ENCODE data around the gene WTAP.
"Not testable (repeated sequence)": the region's sequence is repeated elsewhere in the genome, so short reads cannot be mapped to it uniquely, and the experiment has no call there.

The WTAP gene

DNA sequence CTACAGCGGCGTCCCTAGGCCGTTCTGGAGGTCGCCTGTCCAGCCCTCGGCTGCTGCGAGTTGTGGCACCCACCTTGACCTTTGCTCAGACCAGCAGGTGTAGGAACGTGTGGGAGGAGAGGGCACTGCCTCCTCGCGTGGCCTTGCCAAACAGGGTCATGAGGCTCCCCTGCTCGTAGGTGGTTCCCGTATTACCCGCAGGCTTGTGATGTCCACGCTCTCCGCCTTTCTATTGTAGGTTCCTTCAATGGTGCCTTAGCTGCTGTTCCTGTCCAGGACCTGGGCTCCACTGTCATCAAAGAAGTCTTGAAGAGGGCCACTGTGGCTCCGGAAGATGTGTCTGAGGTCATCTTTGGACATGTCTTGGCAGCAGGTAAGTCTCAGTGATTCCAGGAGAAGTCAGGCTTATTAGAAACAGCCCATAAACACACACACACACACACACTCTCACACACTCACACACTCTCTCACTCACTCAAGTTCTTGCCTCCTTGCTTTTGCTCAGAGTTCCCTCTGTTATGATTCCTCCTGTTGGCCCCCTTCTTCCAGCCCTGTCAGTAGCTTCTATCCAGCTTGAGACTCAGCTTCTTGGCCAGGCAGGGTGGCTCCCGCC lies 35.5 kb downstream of the WTAP start:
- no peak for DNase-seq (ENCODE audit: low spot score)

DNA sequence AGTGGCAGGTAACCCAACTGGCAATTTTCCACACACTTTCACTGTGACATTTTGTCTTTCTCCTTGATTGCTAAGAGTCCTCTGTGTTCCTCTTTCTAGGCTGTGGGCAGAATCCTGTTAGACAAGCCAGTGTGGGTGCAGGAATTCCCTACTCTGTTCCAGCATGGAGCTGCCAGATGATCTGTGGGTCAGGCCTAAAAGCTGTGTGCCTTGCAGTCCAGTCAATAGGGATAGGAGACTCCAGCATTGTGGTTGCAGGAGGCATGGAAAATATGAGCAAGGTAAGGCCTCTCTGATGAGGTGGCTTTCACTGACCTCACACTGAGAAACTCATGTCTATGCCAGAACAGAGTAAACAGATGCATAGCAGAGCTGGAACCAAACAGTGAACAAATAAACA lies 39.6 kb downstream of the WTAP start:
- DNase-seq (ENCODE audit: low spot score) = no peak

DNA sequence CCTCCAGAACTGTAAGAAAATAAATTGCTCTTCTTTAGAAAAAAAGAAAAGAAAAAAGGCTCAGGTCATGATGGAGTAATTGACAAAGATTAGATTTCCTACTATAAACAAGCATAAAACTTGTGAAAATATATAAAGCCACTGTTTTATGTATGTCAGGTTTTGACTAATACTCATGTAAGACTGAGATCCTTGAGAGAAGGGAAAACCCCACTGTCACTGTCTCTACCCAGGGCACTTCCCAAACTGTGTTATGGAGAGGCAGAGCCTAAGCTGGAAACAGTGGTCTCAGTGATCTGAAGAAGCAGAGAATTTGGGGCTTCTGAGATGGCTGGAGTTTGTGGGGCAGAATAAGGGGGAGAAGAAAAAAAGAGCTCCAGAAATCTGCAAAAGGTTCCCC lies 42.2 kb downstream of the WTAP start:
- DNase-seq (ENCODE audit: low spot score) = no peak

DNA sequence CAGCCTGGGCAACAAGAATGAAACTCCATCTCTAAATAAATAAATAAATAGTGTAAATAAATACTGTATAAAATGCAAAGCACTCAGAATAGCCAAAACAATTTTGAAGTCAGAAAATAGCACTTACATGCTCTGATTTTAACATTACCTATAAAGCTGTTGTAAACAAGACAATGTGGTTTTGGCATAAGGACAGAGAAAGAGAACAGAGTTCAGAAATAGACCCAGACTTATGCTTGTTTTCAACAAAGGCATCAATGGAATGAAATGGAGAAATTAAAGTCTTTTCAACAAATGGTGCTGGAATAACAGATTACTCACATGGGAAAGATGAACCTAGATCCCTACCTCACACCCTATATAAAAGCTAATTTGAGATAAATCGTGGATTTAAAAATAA lies 44.9 kb downstream of the WTAP start:
- DNase-seq (ENCODE audit: low spot score) = no peak

DNA sequence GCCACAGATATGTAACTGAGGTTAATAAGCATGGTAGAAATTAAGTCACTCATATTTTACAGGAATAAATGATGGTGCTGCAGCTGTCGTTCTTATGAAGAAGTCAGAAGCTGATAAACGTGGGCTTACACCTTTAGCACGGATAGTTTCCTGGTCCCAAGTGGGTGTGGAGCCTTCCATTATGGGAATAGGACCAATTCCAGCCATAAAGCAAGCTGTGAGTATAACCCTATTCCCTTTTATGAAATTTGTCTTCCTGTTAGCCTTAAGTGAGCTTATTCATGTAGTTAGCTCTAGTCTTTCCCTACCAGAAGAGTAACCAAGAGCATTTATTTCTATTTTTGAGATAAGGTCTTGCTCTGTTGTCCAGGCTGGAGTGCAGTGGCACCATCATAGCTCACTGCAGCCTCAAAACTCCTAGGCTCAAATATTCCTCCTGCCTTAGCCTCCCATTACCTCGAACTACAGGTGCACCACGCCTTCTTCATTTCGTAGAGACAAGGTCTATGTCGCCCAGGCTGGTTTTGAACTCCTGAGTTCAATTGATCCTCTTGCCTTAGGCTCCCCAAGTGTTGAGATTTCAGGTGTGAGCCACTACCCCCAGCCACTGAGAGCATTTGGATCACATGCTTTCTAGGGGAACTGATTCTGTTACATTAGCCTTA lies 50.1 kb downstream of the WTAP start:
- no peak for DNase-seq (ENCODE audit: low spot score)

DNA sequence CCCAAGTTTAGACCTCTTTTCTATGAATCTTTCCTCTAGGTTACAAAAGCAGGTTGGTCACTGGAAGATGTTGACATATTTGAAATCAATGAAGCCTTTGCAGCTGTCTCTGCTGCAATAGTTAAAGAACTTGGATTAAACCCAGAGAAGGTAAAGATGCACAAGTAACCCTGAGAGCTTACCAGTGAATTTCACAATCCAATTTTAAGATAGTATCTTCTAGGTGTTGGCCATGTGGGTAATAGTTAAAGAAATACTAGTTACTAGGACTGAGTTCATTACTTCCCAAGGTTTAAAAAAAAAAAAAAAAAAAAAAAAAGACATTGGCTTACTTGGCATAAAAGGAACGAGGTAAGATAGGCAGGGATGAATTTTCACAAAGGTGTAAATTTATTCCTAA lies 50.8 kb downstream of the WTAP start:
- DNase-seq (ENCODE audit: low spot score) = no peak

DNA sequence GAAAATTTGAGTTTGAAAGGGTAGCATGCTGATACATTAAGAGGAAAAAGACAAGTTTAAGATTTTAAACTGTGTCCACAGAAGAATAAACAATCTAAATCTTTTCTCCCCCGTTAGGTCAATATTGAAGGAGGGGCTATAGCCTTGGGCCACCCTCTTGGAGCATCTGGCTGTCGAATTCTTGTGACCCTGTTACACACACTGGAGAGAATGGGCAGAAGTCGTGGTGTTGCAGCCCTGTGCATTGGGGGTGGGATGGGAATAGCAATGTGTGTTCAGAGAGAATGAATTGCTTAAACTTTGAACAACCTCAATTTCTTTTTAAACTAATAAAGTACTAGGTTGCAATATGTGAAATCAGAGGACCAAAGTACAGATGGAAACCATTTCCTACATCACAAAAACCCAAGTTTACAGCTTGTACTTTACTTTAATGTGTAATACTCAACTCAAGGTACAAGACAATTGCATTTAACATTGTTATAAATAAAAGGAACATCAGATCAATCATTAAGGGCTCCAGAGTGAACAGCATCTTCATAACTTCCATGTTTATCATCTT lies 51.3 kb downstream of the WTAP start:
- no peak for DNase-seq (ENCODE audit: low spot score)

DNA sequence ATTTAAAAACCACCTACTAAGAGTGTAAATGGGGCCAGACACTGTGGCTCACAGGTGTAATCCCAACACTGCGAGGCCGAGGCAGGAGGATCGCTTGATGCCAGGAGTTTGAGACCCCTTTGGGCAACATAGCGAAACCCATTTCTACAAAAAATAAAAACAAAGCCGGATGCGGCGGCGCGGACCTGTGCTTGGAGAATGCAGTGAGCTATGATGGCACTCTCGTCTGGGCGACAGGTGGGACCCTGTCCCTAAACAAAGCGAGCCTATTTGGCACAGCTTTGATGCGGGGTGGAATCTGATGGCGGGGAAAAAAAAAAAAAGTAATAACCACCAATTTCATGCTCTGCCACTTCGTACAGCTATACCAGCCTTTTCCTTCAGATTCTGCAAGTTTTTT lies 61.0 kb downstream of the WTAP start:
- DNase-seq (ENCODE audit: low spot score) = no peak

DNA sequence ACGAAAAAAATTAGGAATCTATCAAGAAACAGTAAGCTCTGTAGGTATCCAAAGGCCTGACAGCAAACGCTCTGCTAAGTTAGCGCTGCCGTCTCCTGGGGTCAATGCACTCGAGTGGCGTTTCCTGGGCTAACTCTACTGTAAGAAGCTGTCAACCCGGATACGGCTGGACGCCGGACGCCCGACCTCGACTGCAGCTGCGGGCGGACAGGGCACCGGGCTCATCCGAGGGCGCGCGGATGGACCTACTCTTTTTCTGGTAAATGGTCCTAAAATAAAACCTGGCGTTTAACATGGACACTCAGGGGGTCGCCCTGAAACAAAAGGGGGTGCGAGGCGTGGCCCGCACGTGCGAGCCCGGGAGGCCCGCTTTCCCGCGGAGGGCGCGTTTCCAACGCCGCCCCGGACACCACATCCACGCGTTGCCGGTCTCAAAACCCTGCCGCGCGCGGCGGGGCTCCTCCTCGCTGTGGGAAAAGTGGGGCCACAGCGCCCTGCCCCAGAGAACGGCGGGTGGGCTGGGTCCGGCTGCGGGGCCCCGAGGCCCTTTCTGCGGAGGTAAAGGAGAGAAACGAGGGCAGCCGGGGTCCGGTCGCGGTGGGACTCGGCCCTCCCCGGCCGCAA lies 61.6 kb downstream of the WTAP start:
- peak; percentile 55 for DNase-seq (ENCODE audit: low spot score)

DNA sequence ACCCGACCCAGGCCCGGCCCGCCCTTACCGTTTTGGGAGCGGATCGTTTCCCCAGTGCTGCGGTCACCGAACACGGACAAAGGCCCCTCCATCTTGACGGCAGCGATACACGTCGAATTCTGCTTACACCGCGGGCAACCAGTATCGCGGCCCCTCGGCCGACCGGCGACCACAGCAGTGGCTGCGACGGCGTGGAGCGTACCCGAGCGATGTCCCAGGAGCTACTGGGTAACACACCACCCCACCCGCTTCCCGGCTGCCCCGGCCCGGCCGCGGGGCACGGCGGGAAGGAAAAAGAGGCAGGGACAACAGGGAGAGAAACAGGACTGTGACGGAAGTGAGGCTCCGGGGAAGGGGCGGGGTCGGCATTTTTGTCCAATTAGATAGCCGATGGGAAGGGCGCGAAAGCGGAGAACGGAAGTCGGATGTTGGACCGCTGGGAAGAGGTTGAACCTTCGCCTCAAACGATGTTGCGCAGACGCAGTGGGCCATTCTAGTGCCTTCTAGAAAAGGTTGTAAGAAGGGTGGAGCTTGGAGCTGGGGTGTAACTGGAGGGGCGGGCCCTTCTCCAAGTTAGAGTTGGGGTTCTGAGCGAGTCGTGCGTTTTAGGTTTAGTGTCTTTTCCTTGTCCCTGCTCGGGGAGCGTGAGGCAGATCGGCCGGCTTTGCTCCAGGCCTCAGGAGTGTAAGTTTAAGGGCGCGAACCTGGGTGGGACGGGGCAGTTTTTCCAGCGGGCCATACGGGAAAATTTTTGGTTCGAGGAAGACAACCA lies 62.3 kb downstream of the WTAP start, which contains the start of gene TCP1:
Gene TCP1, minus strand, starts transcription at position 226 of the 772 bp plus-strand sequence. Its CDS starts 134 bp downstream, at position 92.
- DNase-seq (ENCODE audit: low spot score) = peak; percentile 97

DNA sequence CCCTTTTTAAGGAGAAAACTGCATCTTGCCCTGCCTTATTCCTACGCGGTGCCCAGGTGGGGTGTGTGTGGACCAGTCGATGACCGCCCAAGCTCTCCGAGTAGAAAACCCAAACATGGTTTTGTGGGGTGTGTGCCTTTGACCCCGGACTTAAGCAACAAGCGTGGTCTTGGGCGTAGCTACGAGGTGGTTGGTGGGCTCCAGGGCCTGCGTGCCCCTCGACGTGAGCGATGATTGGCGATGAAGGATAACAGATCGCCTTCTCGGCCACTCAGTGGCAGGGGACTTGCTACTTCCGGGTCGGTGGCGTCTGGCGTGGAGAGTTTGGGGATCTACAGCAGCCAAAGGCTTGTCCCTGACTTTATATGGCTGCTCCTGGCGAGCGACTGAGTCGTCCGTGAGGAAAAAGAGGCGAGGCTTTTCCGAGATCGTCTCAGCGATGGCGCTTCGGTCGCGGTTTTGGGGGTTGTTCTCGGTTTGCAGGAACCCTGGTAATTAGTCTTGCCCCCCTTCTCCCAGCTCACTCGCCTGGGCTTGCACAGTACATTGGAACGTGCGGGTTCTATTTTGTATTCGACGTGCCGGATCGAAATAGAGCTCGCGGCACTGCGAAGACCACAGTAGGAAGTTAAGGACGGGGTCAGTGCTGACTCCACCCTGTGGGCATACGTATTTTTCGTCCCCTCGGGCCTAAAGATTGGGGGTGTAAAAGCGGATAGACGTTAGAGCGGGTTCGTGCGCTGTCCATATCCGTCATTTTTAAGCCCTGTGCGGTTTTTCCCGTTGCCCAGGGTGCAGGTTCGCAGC lies 63.0 kb downstream of the WTAP start, which contains the start of gene MRPL18:
Gene MRPL18, plus strand, starts transcription at position 319 of the 807 bp plus-strand sequence. Its CDS starts 121 bp downstream, at position 440.
- peak; percentile 97 for DNase-seq (ENCODE audit: low spot score)

DNA sequence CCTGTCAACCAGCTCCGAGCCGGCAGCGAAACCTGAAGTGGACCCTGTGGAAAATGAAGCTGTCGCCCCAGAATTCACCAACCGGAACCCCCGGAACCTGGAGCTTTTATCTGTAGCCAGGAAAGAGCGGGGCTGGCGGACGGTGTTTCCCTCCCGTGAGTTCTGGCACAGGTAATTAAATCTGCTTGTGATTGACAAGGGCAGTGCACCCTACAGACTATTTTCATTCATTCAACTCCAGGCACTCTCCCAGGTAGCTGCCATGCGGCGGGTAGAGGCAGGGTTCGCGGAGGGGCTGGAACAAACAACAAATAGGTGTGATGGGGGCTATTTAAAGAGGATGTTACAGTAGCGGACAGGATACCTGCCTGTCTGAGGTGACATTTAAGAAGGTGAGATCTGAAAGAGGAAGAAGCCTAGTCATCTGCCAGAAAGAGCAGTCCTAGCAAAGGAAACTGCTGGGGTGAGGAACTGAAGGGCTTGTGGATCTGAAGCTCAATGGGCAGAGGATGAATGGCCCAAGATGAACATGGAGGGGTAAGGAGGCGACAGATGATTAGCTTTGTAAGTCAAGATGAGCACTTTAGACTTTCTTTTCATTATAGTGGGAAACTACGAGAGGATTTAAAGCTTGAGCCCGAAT lies 63.8 kb downstream of the WTAP start:
- DNase-seq (ENCODE audit: low spot score) = no peak

DNA sequence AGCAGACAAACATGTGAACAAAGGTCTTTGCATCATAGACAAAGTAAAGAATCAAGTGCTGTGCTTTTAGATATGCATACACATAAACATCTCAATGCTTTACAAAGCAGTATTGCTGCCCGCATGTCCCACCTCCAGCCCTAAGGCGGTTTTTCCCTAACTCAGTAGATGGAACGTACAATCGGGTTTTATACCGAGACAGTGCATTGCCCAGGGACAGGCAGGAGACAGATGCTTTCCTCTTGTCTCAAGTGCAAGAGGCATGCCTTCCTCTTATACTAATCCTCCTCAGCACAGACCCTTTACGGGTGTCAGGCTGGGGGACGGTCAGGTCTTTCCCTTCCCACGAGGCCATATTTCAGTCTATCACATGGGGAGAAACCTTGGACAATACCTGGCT lies 67.7 kb downstream of the WTAP start:
- DNase-seq (ENCODE audit: low spot score) = not testable (repeated sequence)

DNA sequence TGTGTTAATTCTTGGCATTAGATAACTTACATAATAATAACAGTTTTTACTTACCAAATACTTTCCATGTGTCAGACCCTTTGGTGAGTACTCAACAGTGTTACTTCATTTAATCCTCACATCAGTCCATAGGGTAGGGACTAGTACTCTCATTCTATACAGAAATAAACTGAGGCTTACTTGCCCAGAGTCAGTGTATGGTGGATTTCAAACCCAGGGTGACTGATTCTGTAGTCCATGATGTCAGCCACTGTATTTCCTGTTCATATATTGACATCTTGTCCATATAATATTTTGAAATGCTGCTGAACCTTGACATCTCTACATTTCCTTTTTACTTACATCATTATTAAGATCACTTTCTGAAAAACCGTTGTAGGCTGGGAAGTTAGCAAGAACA lies 70.2 kb downstream of the WTAP start:
- no peak for DNase-seq (ENCODE audit: low spot score)

DNA sequence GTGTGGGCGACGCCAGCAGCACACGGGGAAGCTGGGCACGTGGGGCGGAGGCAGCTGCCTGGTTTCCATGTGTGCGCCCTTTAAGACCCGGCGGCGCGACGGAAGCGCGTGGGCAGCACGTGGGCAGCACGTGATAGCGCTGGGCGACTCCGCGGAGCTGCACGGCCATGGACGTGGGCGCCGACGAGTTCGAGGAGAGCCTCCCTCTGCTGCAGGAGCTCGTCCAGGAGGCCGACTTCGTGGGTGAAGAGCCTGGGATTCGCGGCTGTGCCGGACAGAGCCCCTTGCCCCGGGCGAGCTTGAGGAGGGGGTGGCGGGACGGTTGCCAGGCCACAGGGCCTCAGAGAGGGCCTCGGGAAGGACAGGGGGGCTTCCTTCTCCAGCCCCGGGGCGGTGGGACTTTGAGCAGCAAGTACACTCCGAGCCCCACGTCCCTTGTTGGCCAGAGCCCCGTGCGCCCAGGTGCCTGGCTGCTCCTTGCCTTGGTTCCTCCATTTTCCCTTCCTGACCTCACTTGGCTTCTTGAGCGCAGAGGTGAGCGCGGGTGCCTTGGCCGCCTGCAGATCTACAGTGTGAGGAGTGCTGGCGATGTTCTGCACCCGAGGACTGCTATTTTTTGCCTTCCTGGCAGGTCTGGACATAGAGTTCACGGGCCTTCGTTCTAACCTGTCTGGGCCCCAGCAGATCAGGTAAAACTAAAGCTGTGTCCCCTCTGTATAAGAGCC lies 73.0 kb downstream of the WTAP start, which contains the start of gene PNLDC1:
Gene PNLDC1, plus strand, starts transcription at position 136 of the 725 bp plus-strand sequence. Its CDS starts 32 bp downstream, at position 168.
- no peak for DNase-seq (ENCODE audit: low spot score)

DNA sequence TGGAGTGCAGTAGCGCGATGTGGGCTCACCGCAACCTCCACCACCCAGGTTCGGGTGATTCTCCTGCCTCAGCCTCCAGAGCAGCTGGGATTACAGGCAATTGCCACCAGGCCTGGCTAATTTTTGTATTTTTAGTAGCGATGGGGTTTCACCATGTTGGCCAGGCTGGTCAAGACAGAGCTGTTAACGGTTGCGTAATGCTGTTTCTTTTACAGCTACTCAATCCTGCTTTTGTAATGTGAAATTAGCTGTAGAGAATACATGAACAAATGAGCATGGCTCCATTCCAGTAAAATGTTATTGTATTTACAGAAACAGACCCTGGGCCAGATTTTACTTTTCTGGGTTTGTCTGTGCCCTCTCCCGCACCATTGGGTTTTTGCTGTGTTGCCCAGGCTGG lies 74.6 kb downstream of the WTAP start:
- DNase-seq (ENCODE audit: low spot score) = no peak

DNA sequence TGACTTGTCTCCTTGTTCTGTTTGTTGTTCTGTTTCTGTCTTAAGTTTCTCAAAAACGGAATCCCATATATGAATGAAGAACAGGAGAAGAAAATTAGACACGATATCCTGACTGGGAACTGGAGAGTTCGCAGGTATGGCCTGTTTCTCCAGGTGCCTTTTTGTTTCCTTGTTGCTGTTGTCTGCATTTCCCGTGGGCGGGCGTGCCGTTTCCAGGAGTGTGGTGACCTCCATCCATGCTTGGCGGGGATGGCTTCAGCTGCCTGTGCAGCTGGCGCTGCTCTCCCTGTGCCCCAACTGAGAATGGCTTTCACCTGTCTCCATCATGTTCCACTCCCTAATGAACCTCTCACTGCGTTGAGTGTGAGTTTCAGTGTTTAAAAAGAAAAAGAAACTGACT lies 77.2 kb downstream of the WTAP start:
- DNase-seq (ENCODE audit: low spot score) = no peak

DNA sequence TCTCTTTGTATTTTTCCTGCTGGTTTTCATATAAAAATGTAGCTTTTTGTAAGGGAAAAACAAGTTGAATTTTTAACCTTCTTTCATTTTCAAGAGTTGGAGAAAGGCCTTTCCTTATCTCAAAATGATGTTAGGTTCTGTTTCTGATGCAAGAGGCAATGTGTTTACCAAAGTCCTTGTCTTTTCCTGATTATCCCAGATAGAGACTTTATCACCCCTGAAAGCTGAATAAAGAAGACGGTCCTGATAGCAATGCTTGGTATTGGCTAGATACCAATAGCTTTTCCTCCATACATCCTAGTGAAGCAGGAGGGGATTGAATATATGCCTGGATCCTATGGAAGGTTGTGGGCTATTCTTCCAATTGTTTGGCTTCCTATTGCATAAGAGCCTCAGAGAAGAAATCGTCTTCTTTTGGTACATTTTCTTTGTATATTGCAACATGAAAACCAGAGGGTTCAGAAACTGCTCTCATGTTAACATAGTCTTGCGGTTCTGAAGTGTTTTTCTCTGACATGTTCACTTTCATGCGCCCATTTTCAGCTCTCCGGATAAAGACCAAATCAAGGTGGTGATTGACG lies 78.2 kb downstream of the WTAP start:
- DNase-seq (ENCODE audit: low spot score) = no peak
